ENCODE data around the gene RAPGEF4.

Gene RAPGEF4

GRCh38 chr2:173043897-173044519 lies 308.4 kb downstream of the RAPGEF4 start:
- DNase-seq = no peak

- DNase-seq = no peak
These were observed 309.0 kb downstream of the RAPGEF4 start for GRCh38 chr2:173044686-173045085.

- DNase-seq = no peak
These were observed 309.5 kb downstream of the RAPGEF4 start for GRCh38 chr2:173045181-173045580.

- DNase-seq = no peak
These were observed 312.9 kb downstream of the RAPGEF4 start for GRCh38 chr2:173048522-173048896.

GRCh38 chr2:173048897-173049661 lies 313.4 kb downstream of the RAPGEF4 start:
- peak; percentile 64 to 68 for DNase-seq

GRCh38 chr2:173049831-173050230 lies 314.2 kb downstream of the RAPGEF4 start:
- DNase-seq = no peak

- DNase-seq = no peak
These were observed 315.0 kb downstream of the RAPGEF4 start for GRCh38 chr2:173050684-173051083.

- DNase-seq = no peak
These were observed 316.0 kb downstream of the RAPGEF4 start for GRCh38 chr2:173051463-173052215.

- no peak for DNase-seq
These were observed 317.5 kb downstream of the RAPGEF4 start for GRCh38 chr2:173053043-173053699.

GRCh38 chr2:173054466-173054865 lies 318.8 kb downstream of the RAPGEF4 start:
- DNase-seq = no peak

GRCh38 chr2:173056705-173057364 lies 321.2 kb downstream of the RAPGEF4 start:
- DNase-seq = no peak

GRCh38 chr2:173058097-173058496 lies 322.5 kb downstream of the RAPGEF4 start:
- no peak for DNase-seq

- DNase-seq = no peak
These were observed 323.0 kb downstream of the RAPGEF4 start for GRCh38 chr2:173058673-173059072.

GRCh38 chr2:173059292-173059691 lies 323.6 kb downstream of the RAPGEF4 start:
- no peak for DNase-seq

GRCh38 chr2:173059971-173060461 lies 324.4 kb downstream of the RAPGEF4 start:
- no peak for DNase-seq

- no peak for DNase-seq
These were observed 327.2 kb downstream of the RAPGEF4 start for GRCh38 chr2:173062801-173063200.

GRCh38 chr2:173064151-173064805 lies 328.6 kb downstream of the RAPGEF4 start:
- no peak for DNase-seq

GRCh38 chr2:173066887-173067676 lies 331.4 kb downstream of the RAPGEF4 start:
- no peak for DNase-seq

- DNase-seq = no peak
These were observed 339.6 kb downstream of the RAPGEF4 start for GRCh38 chr2:173075056-173075780.

Measured in activated T-cell treated with anti-CD3 and anti-CD28 coated beads, Interleukin-2, amount 50 U/mL, for 48 hours (primary cell).